ENCODE measurements around the gene UBALD2.

Gene UBALD2

GRCh38 chr17:76235883-76236282, 29.3 kb upstream of the UBALD2 start:
- Histone ChIP-seq H3K9me3 (ENCODE audit: control insufficient read depth, low read length) (no peaks in the 10 kb centered on the region), H3K27ac (ENCODE audit: insufficient read depth, low read depth, low read length, poor library complexity, severe bottlenecking) (no peak overlapping the region), H3K27me3 (ENCODE audit: control insufficient read depth, insufficient read depth, low read length, poor library complexity, severe bottlenecking) (peaks cover 33% of the 10 kb centered on the region), H3K36me3 (ENCODE audit: control insufficient read depth, insufficient read depth, low read length) (no peaks in the 10 kb centered on the region), H3K4me3 (ENCODE audit: insufficient read depth, low read depth, low read length) (no peak overlapping the region), H3K4me1 (ENCODE audit: control insufficient read depth, insufficient read depth, low read length) (peaks cover 2% of the 10 kb centered on the region)
- WGBS, 2 experiments, result 89 to 92% methylated on average over 2 of the region's 2 CpGs

DNA sequence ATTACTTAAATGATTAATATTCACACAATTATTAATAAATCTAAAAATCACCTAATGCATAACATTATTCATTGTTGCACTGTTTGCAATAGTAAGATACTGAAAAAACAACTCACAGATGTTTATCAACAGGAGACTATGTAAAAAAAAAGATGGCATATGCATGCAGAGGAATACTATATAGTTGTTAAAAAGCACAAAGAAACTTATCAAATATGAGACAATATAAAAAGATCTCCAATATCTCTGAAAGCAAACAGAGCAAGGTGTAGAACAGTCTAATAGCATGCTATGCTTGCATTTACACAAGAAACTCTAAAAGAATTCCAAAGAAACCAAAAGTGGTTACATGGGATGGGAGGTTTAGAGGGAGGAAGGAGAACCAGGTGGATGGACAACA, 28.5 kb upstream of the UBALD2 start:
- Histone ChIP-seq H3K27ac (ENCODE audit: insufficient read depth, low read depth, low read length, poor library complexity, severe bottlenecking) (no peak overlapping the region), H3K27me3 (ENCODE audit: control insufficient read depth, insufficient read depth, low read length, poor library complexity, severe bottlenecking) (peaks cover 40% of the 10 kb centered on the region), H3K36me3 (ENCODE audit: control insufficient read depth, insufficient read depth, low read length) (no peaks in the 10 kb centered on the region), H3K4me3 (ENCODE audit: insufficient read depth, low read depth, low read length) (no peak overlapping the region), H3K4me1 (ENCODE audit: control insufficient read depth, insufficient read depth, low read length) (peaks cover 8% of the 10 kb centered on the region), H3K9me3 (ENCODE audit: control insufficient read depth, low read length) (no peaks in the 10 kb centered on the region)

GRCh38 chr17:76237859-76238313, 27.3 kb upstream of the UBALD2 start:
- H3K4me3 ChIP-seq (ENCODE audit: insufficient read depth, low read depth, low read length), result no peak overlapping the region
- 91 to 95% methylated on average over 7 of the region's 7 CpGs for WGBS, 2 experiments
- no peak overlapping the region for H3K27ac ChIP-seq (ENCODE audit: insufficient read depth, low read depth, low read length, poor library complexity, severe bottlenecking)
- peaks cover 8% of the 10 kb centered on the region for H3K4me1 ChIP-seq (ENCODE audit: control insufficient read depth, insufficient read depth, low read length)
- peaks cover 48% of the 10 kb centered on the region for H3K27me3 ChIP-seq (ENCODE audit: control insufficient read depth, insufficient read depth, low read length, poor library complexity, severe bottlenecking)
- no peaks in the 10 kb centered on the region for H3K9me3 ChIP-seq (ENCODE audit: control insufficient read depth, low read length)
- no peaks in the 10 kb centered on the region for H3K36me3 ChIP-seq (ENCODE audit: control insufficient read depth, insufficient read depth, low read length)

DNA sequence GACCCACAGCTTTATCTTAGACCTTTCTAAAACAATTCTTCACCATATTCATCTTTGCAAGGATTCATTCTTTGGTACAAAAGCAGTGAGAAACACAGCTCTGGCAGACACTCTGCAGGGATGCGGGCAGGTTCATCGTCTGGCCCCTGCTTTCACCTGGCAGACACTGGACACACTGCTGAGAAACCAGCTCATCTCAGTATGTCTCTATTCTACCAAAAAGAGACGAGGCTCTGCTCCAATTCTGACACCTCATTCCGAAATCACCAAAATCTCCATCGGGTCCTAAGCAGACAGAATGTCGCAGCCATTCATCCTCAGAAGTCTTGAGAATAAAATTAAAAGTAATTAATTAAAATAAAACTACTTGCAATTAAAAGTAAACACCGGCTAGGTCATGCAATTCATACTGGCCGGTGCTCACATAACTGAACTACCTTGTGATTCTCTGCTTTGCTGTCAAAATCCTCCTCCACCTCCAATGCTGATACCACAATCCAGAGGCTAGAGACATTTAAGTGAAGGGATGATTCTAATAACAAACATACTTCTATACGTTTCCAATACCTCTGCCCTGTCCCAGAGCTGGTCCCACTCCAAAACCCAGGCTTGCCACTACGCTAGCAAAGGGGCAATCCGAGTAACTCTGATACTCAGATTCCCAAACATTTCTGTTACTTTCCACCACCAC, 26.2 kb upstream of the UBALD2 start:
- Histone ChIP-seq H3K27ac (ENCODE audit: insufficient read depth, low read depth, low read length, poor library complexity, severe bottlenecking) (no peak overlapping the region), H3K27me3 (ENCODE audit: control insufficient read depth, insufficient read depth, low read length, poor library complexity, severe bottlenecking) (peaks cover 55% of the 10 kb centered on the region), H3K4me1 (ENCODE audit: control insufficient read depth, insufficient read depth, low read length) (peaks cover 8% of the 10 kb centered on the region), H3K9me3 (ENCODE audit: control insufficient read depth, low read length) (no peaks in the 10 kb centered on the region), H3K36me3 (ENCODE audit: control insufficient read depth, insufficient read depth, low read length) (no peaks in the 10 kb centered on the region), H3K4me3 (ENCODE audit: insufficient read depth, low read depth, low read length) (no peak overlapping the region)
- 72 to 73% methylated on average over 10 to 11 of the region's 11 CpGs for WGBS, 2 experiments

DNA sequence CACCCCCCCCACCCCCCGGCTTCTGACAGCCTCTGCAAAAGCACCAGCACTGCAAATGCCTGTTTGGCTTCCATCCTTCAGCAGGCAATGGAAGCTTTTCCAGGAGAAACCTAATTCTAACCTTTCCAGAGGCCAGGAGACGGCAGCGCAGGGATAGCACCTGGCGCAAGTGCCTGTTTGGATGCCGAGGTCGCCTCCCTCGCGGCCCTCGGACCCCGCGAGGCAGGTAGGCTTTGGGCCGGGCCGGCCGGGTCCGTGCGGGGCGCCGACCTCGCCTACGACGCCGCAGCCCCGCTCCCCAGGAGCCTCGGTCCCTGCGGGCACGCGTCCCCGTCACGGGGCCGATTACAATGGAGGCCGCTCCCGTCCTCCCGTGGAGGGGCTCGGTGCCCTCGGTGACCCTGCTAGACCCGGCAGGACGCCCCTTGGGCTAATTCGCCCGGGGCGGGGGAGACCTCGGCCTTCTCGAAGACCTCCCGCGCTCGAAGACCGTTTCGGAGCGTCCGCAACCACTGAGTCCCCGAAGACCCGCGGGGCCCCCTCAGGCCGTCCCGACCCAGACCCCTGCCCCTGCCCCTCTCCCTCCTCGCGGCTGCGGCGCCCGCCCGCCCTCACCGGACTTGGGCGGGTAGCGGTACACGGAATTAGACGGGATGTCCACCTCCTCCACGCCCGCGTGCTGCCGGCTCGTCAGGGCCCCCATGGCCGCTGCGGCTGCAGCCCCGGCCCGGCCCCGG, 25.4 kb upstream of the UBALD2 start:
- Histone ChIP-seq H3K4me1 (ENCODE audit: control insufficient read depth, insufficient read depth, low read length) (peaks cover 8% of the 10 kb centered on the region), H3K4me3 (ENCODE audit: insufficient read depth, low read depth, low read length) (peak overlapping the region; percentile 42), H3K9me3 (ENCODE audit: control insufficient read depth, low read length) (no peaks in the 10 kb centered on the region), H3K36me3 (ENCODE audit: control insufficient read depth, insufficient read depth, low read length) (no peaks in the 10 kb centered on the region), H3K27me3 (ENCODE audit: control insufficient read depth, insufficient read depth, low read length, poor library complexity, severe bottlenecking) (peaks cover 55% of the 10 kb centered on the region), H3K27ac (ENCODE audit: insufficient read depth, low read depth, low read length, poor library complexity, severe bottlenecking) (no peak overlapping the region)
- WGBS, 2 experiments, result 2% methylated on average over 75 of the region's 75 CpGs

GRCh38 chr17:76240461-76241203, 24.5 kb upstream of the UBALD2 start, which contains the start of gene RNF157:
Gene RNF157 (minus strand): TSS chr17:76240493. CDS start chr17:76240240, 253 bp downstream.
- Histone ChIP-seq H3K27me3 (ENCODE audit: control insufficient read depth, insufficient read depth, low read length, poor library complexity, severe bottlenecking) (peaks cover 55% of the 10 kb centered on the region), H3K27ac (ENCODE audit: insufficient read depth, low read depth, low read length, poor library complexity, severe bottlenecking) (no peak within 1 kb of the TSS), H3K9me3 (ENCODE audit: control insufficient read depth, low read length) (no peaks in the 10 kb centered on the region), H3K4me1 (ENCODE audit: control insufficient read depth, insufficient read depth, low read length) (peaks cover 8% of the 10 kb centered on the region), H3K4me3 (ENCODE audit: insufficient read depth, low read depth, low read length) (peak within 1 kb of the TSS; percentile 52), H3K36me3 (ENCODE audit: control insufficient read depth, insufficient read depth, low read length) (no peaks in the 10 kb centered on the region)
- WGBS, 2 experiments, result 1% methylated on average over 102 of the region's 102 CpGs

DNA sequence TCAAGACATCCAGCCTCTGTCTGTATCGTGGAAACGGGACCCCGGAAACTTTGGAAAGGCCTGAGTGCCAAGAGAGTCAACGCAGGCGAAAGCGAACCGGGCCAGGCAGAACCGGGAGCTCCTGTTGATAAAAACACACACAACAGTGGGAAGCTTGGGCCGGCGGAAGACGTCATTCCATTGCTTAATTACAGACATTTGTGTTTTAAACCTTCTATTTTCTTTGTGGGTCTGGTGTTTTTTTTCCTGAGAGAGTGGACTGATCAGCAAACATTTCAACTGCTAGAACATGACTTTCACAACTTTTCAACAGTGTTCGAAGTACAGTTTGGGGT, 24.0 kb upstream of the UBALD2 start:
- Histone ChIP-seq H3K4me3 (ENCODE audit: insufficient read depth, low read depth, low read length) (peak overlapping the region; percentile 52), H3K4me1 (ENCODE audit: control insufficient read depth, insufficient read depth, low read length) (peaks cover 10% of the 10 kb centered on the region), H3K36me3 (ENCODE audit: control insufficient read depth, insufficient read depth, low read length) (no peaks in the 10 kb centered on the region), H3K27me3 (ENCODE audit: control insufficient read depth, insufficient read depth, low read length, poor library complexity, severe bottlenecking) (peaks cover 55% of the 10 kb centered on the region), H3K9me3 (ENCODE audit: control insufficient read depth, low read length) (no peaks in the 10 kb centered on the region), H3K27ac (ENCODE audit: insufficient read depth, low read depth, low read length, poor library complexity, severe bottlenecking) (no peak overlapping the region)
- 32 to 35% methylated on average over 12 of the region's 12 CpGs for WGBS, 2 experiments

DNA sequence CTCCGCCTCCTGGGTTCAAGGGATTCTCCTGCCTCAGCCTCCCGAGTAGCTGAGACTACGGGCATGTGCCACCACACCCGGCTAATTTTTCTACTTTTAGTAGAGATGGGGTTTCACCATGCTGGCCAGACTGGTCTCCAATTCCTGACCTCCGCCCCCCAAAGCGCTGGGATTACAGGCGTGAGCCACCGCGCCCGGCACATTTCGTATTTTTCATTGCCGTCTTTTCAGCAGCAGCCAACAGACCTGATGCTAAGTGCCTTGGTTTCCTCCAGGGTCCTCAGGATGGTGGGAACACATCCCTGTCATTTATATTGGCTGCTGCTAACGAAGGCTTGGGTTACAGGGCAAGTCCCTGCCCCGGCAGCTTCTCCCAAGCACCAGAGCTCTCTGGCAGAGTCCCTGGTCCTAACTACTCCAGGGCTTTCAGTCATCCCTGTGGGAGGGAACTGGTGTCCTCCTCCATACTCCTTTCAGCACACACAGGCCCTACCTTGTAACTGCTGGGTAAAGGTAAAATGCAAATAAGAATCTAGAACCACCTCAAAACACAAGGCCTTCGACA, 23.4 kb upstream of the UBALD2 start:
- no peaks in the 10 kb centered on the region for H3K9me3 ChIP-seq (ENCODE audit: control insufficient read depth, low read length)
- peaks cover 55% of the 10 kb centered on the region for H3K27me3 ChIP-seq (ENCODE audit: control insufficient read depth, insufficient read depth, low read length, poor library complexity, severe bottlenecking)
- H3K4me3 ChIP-seq (ENCODE audit: insufficient read depth, low read depth, low read length), result no peak overlapping the region
- H3K4me1 ChIP-seq (ENCODE audit: control insufficient read depth, insufficient read depth, low read length), result peaks cover 12% of the 10 kb centered on the region
- H3K36me3 ChIP-seq (ENCODE audit: control insufficient read depth, insufficient read depth, low read length), result no peaks in the 10 kb centered on the region
- WGBS, 2 experiments, result 93 to 95% methylated on average over 15 of the region's 15 CpGs
- no peak overlapping the region for H3K27ac ChIP-seq (ENCODE audit: insufficient read depth, low read depth, low read length, poor library complexity, severe bottlenecking)

DNA sequence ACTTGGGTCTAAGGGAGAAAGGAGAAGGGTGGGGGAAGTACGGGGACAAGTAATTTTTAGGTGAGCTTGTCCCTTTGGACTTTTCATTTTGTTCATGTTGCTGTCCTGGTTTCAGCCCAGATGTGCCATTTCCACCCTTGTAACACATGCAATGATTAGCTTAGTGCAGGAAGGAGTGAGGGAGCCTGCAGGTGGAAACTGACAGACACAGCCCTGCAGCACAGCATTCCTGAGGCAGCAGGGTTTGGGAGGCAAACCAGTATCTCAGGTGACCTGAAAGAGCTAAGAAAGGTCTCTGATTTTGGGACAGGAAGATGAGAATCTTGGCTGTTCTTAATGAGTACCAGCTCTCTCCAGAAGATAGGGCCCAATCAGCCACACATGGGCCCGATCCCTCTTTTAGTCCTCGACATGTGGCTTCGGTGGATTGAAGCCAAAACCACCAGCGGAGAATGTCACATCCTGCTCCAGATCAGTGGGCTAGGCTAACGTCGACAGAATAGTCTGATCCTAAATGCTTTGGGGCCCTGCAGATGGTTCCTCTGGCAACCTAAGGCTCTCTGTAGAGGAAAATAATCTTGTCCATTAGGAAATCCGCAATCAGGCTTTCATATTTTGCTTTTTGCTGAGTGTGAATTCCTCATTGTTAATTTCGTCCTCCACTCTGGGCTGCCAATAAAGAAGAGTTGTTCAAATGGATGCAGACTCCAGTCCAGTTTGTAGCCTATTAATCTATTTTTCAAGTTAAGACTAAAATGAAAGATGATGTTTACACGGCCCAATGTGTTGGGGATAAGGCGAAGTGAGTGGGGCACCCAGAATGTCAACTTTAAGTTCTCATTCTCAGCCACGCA, 21.1 kb upstream of the UBALD2 start:
- Histone ChIP-seq H3K4me3 (ENCODE audit: insufficient read depth, low read depth, low read length) (no peak overlapping the region), H3K27me3 (ENCODE audit: control insufficient read depth, insufficient read depth, low read length, poor library complexity, severe bottlenecking) (peaks cover 35% of the 10 kb centered on the region), H3K4me1 (ENCODE audit: control insufficient read depth, insufficient read depth, low read length) (peaks cover 12% of the 10 kb centered on the region), H3K36me3 (ENCODE audit: control insufficient read depth, insufficient read depth, low read length) (no peaks in the 10 kb centered on the region), H3K27ac (ENCODE audit: insufficient read depth, low read depth, low read length, poor library complexity, severe bottlenecking) (no peak overlapping the region), H3K9me3 (ENCODE audit: control insufficient read depth, low read length) (no peaks in the 10 kb centered on the region)
- 92 to 95% methylated on average over 12 of the region's 12 CpGs for WGBS, 2 experiments

Data from ectodermal cell (in vitro differentiated cells).